Measurements from ENCODE around the gene DAZ1. TPM values are rescaled to one million over a fixed set of nuclear protein-coding genes. Genes with fewer than 3 reads are reported as not detected.
"Not testable (repeated sequence)": the region's sequence is repeated elsewhere in the genome, so short reads cannot be mapped to it uniquely, and the experiment has no call there.

Gene DAZ1
- total RNA-seq, result not detected

GRCh38 chrY:23198908-23199307 lies at the start of gene DAZ1:
Gene DAZ1 (minus strand): TSS chrY:23199008. CDS start chrY:23198800, 208 bp downstream.
- H3K27ac ChIP-seq; intact Hi-C loops (cut with DNase I); H3K9me3 ChIP-seq; H3K4me1 ChIP-seq; DNase-seq; H3K36me3 ChIP-seq (replicated peaks in 1 of 2; ENCODE audit: insufficient read depth in 1 of 2, low read depth in 2 of 2); H3K4me3 ChIP-seq; H3K27me3 ChIP-seq; ATAC-seq: not testable (repeated sequence)
- WGBS, 2 donors, result no CpG with 5 or more reads among the region's 23 CpGs

- WGBS, 2 donors, result no CpG with 5 or more reads among the region's 23 CpGs
- intact Hi-C loops (cut with DNase I); H3K27me3 ChIP-seq; H3K36me3 ChIP-seq (replicated peaks in 1 of 2; ENCODE audit: insufficient read depth in 1 of 2, low read depth in 2 of 2); H3K4me1 ChIP-seq; H3K9me3 ChIP-seq; H3K27ac ChIP-seq; ATAC-seq; DNase-seq; H3K4me3 ChIP-seq: not testable (repeated sequence)
These were observed 20.4 kb upstream of the DAZ1 start, which contains the start of gene DAZ2 for GRCh38 chrY:23219233-23219632. Gene DAZ2 (plus strand): TSS chrY:23219533. CDS start chrY:23219741, 208 bp downstream.

GRCh38 chrY:23210681-23211080 lies 11.9 kb upstream of the DAZ1 start:
- ATAC-seq; H3K36me3 ChIP-seq (replicated peaks in 1 of 2; ENCODE audit: insufficient read depth in 1 of 2, low read depth in 2 of 2); intact Hi-C loops (cut with DNase I); H3K4me1 ChIP-seq; H3K27ac ChIP-seq; DNase-seq; H3K9me3 ChIP-seq; H3K27me3 ChIP-seq; H3K4me3 ChIP-seq: not testable (repeated sequence)
- WGBS, 2 donors, result no CpG with 5 or more reads among the region's 4 CpGs

- H3K9me3 ChIP-seq; ATAC-seq; DNase-seq; H3K27me3 ChIP-seq; intact Hi-C loops (cut with DNase I); H3K4me1 ChIP-seq; H3K36me3 ChIP-seq (replicated peaks in 1 of 2; ENCODE audit: insufficient read depth in 1 of 2, low read depth in 2 of 2); H3K27ac ChIP-seq; H3K4me3 ChIP-seq: not testable (repeated sequence)
- WGBS, 2 donors, result 29% methylated on average over 1 of the region's 4 CpGs; no CpG with 5 or more reads in 1 of the 2 donors
These were observed 11.1 kb upstream of the DAZ1 start for GRCh38 chrY:23209802-23210495.

GRCh38 chrY:23207455-23207854 lies 8.6 kb upstream of the DAZ1 start:
- H3K36me3 ChIP-seq (replicated peaks in 1 of 2; ENCODE audit: insufficient read depth in 1 of 2, low read depth in 2 of 2); H3K27ac ChIP-seq; intact Hi-C loops (cut with DNase I); H3K9me3 ChIP-seq; H3K27me3 ChIP-seq; DNase-seq; H3K4me3 ChIP-seq; ATAC-seq; H3K4me1 ChIP-seq: not testable (repeated sequence)
- no CpG with 5 or more reads among the region's 4 CpGs for WGBS, 2 donors

Other genes starting within 250 kb of the DAZ1 start
- gene BPY2, start 214.7 kb downstream of the DAZ1 start, total RNA-seq, result not detected
- not detected for gene DAZ2, start 20.5 kb upstream of the DAZ1 start, total RNA-seq